ENCODE data around the gene IRX2.

The IRX2 gene

GRCh38 chr5:2740051-2740875 lies 11.2 kb downstream of the IRX2 start:
- DNase-seq, result no peak

GRCh38 chr5:2739360-2740050 lies 12.0 kb downstream of the IRX2 start:
- DNase-seq, result no peak

- DNase-seq, result no peak
Measured at GRCh38 chr5:2738700-2739359, 12.6 kb downstream of the IRX2 start.

- DNase-seq, result no peak
Measured at GRCh38 chr5:2738156-2738699, 13.2 kb downstream of the IRX2 start.

GRCh38 chr5:2737273-2738155 lies 14.0 kb downstream of the IRX2 start:
- DNase-seq, result no peak

- no peak for DNase-seq
Measured at GRCh38 chr5:2736872-2737271, 14.6 kb downstream of the IRX2 start.

GRCh38 chr5:2735996-2736395 lies 15.5 kb downstream of the IRX2 start:
- no peak for DNase-seq

GRCh38 chr5:2732850-2733249 lies 18.6 kb downstream of the IRX2 start:
- DNase-seq, result no peak

- DNase-seq, result no peak
Measured at GRCh38 chr5:2732004-2732403, 19.5 kb downstream of the IRX2 start.

- DNase-seq, result no peak
Measured at GRCh38 chr5:2729189-2729588, 22.3 kb downstream of the IRX2 start.

GRCh38 chr5:2727550-2727949 lies 23.9 kb downstream of the IRX2 start:
- no peak for DNase-seq

- DNase-seq, result no peak
Measured at GRCh38 chr5:2725980-2726765, 25.3 kb downstream of the IRX2 start.

- DNase-seq, result no peak
Measured at GRCh38 chr5:2724831-2725230, 26.6 kb downstream of the IRX2 start.

- no peak for DNase-seq
Measured at GRCh38 chr5:2724031-2724581, 27.4 kb downstream of the IRX2 start.

- DNase-seq, result no peak
Measured at GRCh38 chr5:2722901-2723300, 28.6 kb downstream of the IRX2 start.

GRCh38 chr5:2721385-2722138 lies 29.9 kb downstream of the IRX2 start:
- no peak for DNase-seq

- DNase-seq, result no peak
Measured at GRCh38 chr5:2719332-2719731, 32.1 kb downstream of the IRX2 start.

- no peak for DNase-seq
Measured at GRCh38 chr5:2718115-2718514, 33.4 kb downstream of the IRX2 start.

- no peak for DNase-seq
Measured at GRCh38 chr5:2715856-2716255, 35.6 kb downstream of the IRX2 start.

- DNase-seq, result no peak
Measured at GRCh38 chr5:2714805-2715204, 36.7 kb downstream of the IRX2 start.

GRCh38 chr5:2714026-2714425 lies 37.5 kb downstream of the IRX2 start:
- no peak for DNase-seq
